DND-41 (cell line): Measurements from ENCODE around the gene ALG1.
A peak's percentile ranks its signal among the peaks of the same experiment; 100 is the strongest.

Source experiments
- ATAC-seq: fragments of 200-7000 bp; cut with Tn5 transposase; 3 replicates; pipeline ENCODE4 v1.9.1; 2021; ENCODE audit warnings: low read depth; ENCODE audit not compliant: insufficient read depth
- DNase-seq: peaks from one replicate; pipeline ENCODE4 v3.0.0-alpha.2; 2020
- H2AFZ ChIP-seq: 2 replicates; pipeline ENCODE4 v1.6.0; 2012; ENCODE audit warnings: low read depth, low read length
- H3K27ac ChIP-seq: 2 replicates; pipeline ENCODE4 v1.5.1; 2012; ENCODE audit warnings: low read length, inconsistent platforms
- H3K27me3 ChIP-seq: fragments of 200-600 bp; sonication (generic); 2 replicates; pipeline ENCODE4 v1.6.0; 2012; ENCODE audit warnings: low read length, mild to moderate bottlenecking, inconsistent platforms; ENCODE audit not compliant: insufficient read depth, poor library complexity
- H3K36me3 ChIP-seq: 2 replicates; pipeline ENCODE4 v1.5.1; 2012; ENCODE audit warnings: low read length, inconsistent platforms; ENCODE audit not compliant: insufficient read depth
- H3K4me1 ChIP-seq: 2 replicates; pipeline ENCODE4 v1.5.1; 2012; ENCODE audit warnings: mild to moderate bottlenecking, low read length; ENCODE audit not compliant: insufficient read depth
- H3K4me2 ChIP-seq: 2 replicates; pipeline ENCODE4 v1.6.0; 2012; ENCODE audit warnings: mild to moderate bottlenecking, moderate library complexity, low read length, inconsistent platforms; ENCODE audit not compliant: insufficient read depth
- H3K4me3 ChIP-seq, 2 experiments: fragments of 200-600 bp in 1 of 2; shearing (Covaris generic) in 1 of 2; 2 replicates each; pipeline ENCODE4 v1.5.1; 2012 to 2016; ENCODE audit warnings: inconsistent platforms in 2 of 2, low read length in 2 of 2, mild to moderate bottlenecking in 2 of 2, low read depth in 1 of 2, moderate library complexity in 1 of 2
- H3K79me2 ChIP-seq: 2 replicates; pipeline ENCODE4 v1.6.0; 2012; ENCODE audit warnings: low read length, inconsistent platforms; ENCODE audit not compliant: insufficient read depth
- H3K9ac ChIP-seq: 2 replicates; pipeline ENCODE4 v1.6.0; 2012; ENCODE audit warnings: low read depth, mild to moderate bottlenecking, inconsistent platforms, low read length, moderate library complexity
- H3K9me3 ChIP-seq: 2 replicates; pipeline ENCODE4 v1.5.1; 2012; ENCODE audit warnings: low read length, moderate library complexity, mild to moderate bottlenecking, inconsistent platforms; ENCODE audit not compliant: insufficient read depth, severe bottlenecking
- H4K20me1 ChIP-seq: 2 replicates; pipeline ENCODE4 v1.6.0; 2012; ENCODE audit warnings: low read length; ENCODE audit not compliant: insufficient read depth
- EZH2 ChIP-seq: IDR thresholded peaks from 3 replicates; pipeline ENCODE4 v1.6.1; 2012; ENCODE audit warnings: borderline replicate concordance, low read depth, mild to moderate bottlenecking, moderate library complexity, low read length, inconsistent platforms; ENCODE audit not compliant: severe bottlenecking
- TF ChIP-seq, protein P1 (sequence below): IDR thresholded peaks from 2 replicates; pipeline ENCODE4 v1.5.1; 2012; ENCODE audit warnings: borderline replicate concordance, low read length, moderate library complexity, mild to moderate bottlenecking; ENCODE audit not compliant: poor library complexity, severe bottlenecking; ENCODE audit errors: extremely low read depth

The ALG1 gene

GRCh38 chr16:5060073-5060641 is 11.5 kb upstream of the ALG1 start:
- DNase-seq, result no peak
- Histone ChIP-seq H3K4me2 (no peak overlapping the region), H3K9ac (no peak overlapping the region)

DNA sequence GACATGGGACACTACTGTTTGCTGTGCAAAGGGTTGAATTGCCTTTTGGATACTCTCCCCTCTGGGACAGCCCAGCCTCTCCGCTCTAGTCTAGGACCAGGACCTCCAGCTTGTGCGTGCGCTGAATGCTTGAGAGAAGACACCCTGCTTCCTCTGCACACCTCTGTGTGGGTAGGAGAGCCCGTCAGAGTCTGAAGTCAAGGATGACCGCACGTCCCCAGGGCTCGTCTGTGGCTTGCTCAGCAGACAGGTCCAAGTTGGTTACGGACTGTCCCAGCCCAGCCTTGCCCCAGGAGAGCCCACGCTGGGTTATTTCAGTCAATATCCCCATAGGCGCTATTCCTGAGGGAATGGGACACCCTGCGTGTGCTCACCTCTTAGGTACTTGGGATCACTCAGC is 9.6 kb upstream of the ALG1 start:
- no peaks in the 10 kb centered on the region for H3K9me3 ChIP-seq
- no peak overlapping the region for H3K4me3 ChIP-seq
- no peak for DNase-seq
- no peaks in the 10 kb centered on the region for H3K36me3 ChIP-seq
- H3K27ac ChIP-seq, result no peak overlapping the region
- H3K27me3 ChIP-seq, result peaks cover 8% of the 10 kb centered on the region
- no peak for ATAC-seq
- no peaks in the 10 kb centered on the region for H3K79me2 ChIP-seq
- H2AFZ ChIP-seq, result no peak overlapping the region
- no peaks in the 10 kb centered on the region for H3K4me1 ChIP-seq
- no peak overlapping the region for H3K4me2 ChIP-seq
- no peak for TF ChIP-seq EZH2
- TF ChIP-seq, protein P1, sequence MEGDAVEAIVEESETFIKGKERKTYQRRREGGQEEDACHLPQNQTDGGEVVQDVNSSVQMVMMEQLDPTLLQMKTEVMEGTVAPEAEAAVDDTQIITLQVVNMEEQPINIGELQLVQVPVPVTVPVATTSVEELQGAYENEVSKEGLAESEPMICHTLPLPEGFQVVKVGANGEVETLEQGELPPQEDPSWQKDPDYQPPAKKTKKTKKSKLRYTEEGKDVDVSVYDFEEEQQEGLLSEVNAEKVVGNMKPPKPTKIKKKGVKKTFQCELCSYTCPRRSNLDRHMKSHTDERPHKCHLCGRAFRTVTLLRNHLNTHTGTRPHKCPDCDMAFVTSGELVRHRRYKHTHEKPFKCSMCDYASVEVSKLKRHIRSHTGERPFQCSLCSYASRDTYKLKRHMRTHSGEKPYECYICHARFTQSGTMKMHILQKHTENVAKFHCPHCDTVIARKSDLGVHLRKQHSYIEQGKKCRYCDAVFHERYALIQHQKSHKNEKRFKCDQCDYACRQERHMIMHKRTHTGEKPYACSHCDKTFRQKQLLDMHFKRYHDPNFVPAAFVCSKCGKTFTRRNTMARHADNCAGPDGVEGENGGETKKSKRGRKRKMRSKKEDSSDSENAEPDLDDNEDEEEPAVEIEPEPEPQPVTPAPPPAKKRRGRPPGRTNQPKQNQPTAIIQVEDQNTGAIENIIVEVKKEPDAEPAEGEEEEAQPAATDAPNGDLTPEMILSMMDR, result no peak
- no peak overlapping the region for H3K9ac ChIP-seq
- no peaks in the 10 kb centered on the region for H4K20me1 ChIP-seq

More at GRCh38 chr16:5060073-5060641, 11.5 kb upstream of the ALG1 start:
- H3K36me3 ChIP-seq, result no peaks in the 10 kb centered on the region
- H3K79me2 ChIP-seq, result no peaks in the 10 kb centered on the region
- no peak overlapping the region for H2AFZ ChIP-seq
- TF ChIP-seq, protein P1, result no peak
- H4K20me1 ChIP-seq, result no peaks in the 10 kb centered on the region
- H3K27ac ChIP-seq, result no peak overlapping the region
- H3K9me3 ChIP-seq, result no peaks in the 10 kb centered on the region
- H3K4me1 ChIP-seq, result no peaks in the 10 kb centered on the region
- H3K27me3 ChIP-seq, result peaks cover 8% of the 10 kb centered on the region
- no peak overlapping the region for H3K4me3 ChIP-seq
- no peak for ATAC-seq

DNA sequence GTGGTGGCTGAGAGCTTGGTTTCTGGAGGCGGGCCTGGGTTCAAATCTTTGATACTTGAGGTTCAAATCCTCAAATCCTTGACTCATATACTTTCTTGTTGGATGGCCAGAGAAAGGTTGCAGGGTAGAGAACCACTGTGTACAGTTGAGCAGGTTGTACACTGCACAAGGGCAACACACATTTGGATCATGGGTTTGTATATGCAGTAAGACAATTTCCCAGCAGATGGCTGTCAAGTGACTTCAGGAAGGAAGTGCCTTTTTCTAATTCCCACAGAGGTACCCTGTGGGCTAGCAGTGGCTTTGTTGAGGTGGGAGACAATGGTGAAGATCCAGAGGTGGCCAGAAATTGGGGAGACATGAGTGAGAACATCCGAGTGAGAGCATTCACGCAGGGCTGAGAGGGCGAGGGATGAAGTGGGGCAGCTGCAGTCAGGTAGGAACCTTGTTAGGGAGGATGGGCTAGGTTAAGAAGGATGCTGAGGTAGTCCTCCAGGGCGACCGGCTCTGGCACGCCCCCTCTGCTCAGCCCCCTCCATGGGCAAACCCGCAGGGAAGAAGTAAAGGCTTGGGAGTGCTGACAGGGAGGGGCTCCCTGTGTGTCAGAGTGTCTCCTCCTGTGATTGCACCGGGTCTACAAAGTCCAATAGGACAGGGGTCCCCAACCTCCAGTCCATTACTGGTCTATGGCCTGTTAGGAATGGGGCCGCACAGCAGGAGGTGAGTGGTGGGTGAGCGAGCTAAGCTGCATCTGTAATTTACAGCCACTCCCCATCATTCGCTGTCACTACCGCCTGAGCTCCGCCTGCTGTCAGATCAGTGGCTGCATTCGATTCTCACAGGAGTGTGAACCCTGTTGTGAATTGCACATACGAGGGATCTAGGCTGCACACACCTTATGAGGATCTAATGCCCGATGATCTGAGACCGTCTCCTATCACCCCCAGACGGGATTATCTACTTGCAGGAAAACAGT is 8.6 kb upstream of the ALG1 start:
- H4K20me1 ChIP-seq, result no peaks in the 10 kb centered on the region
- H3K27ac ChIP-seq, result no peak overlapping the region
- no peak overlapping the region for H3K9ac ChIP-seq
- no peaks in the 10 kb centered on the region for H3K36me3 ChIP-seq
- ATAC-seq (peak; percentile 35; the same call in 1 of the 3 replicates), DNase-seq (no peak)
- TF ChIP-seq EZH2, result no peak
- TF ChIP-seq, protein P1, result peak; percentile 30
- H2AFZ ChIP-seq, result no peak overlapping the region
- H3K4me2 ChIP-seq, result no peak overlapping the region
- H3K4me1 ChIP-seq, result no peaks in the 10 kb centered on the region
- no peaks in the 10 kb centered on the region for H3K79me2 ChIP-seq
- H3K4me3 ChIP-seq, result no peak overlapping the region
- H3K27me3 ChIP-seq, result peaks cover 8% of the 10 kb centered on the region
- H3K9me3 ChIP-seq, result no peaks in the 10 kb centered on the region
